Activated CD8-positive, alpha-beta T cell treated with anti-CD3 and anti-CD28 coated beads, Interleukin-2, amount 10 ng/mL, durations not matched to agents 7 days and 5 days (primary cell): ENCODE measurements around the gene ZNF652. TPM values are rescaled to one million over a fixed set of nuclear protein-coding genes. Genes with fewer than 3 reads are reported as not detected.

Experiments
- ATAC-seq: fragments of 150-1000 bp; cut with Tn5 transposase; one replicate; pipeline ENCODE4 v1.10.0; 2021; ENCODE audit warnings: moderate library complexity
- CTCF ChIA-PET: fragments of 350-600 bp; sonication (Branson Sonifier 250); formaldehyde crosslinking; loops from one replicate; lab custom pipeline; 2021; ENCODE audit warnings: antibody characterized with exemption; lab: Charles Lee
- POLR2A ChIA-PET: fragments of 350-600 bp; sonication (Branson Sonifier 250); formaldehyde crosslinking; loops from one replicate; lab custom pipeline; 2021; ENCODE audit warnings: antibody characterized with exemption; lab: Charles Lee
- DNase-seq: peaks from one replicate; pipeline ENCODE4 v3.0.0-alpha.2; 2020
- H3K27ac Mint-ChIP-seq: one replicate; pipeline ENCODE4 v1.8.0; 2021; ENCODE audit warnings: mild to moderate bottlenecking, mixed read lengths
- H3K27me3 Mint-ChIP-seq: one replicate; pipeline ENCODE4 v1.8.0; 2021; ENCODE audit warnings: low read depth, mixed read lengths
- H3K36me3 Mint-ChIP-seq: one replicate; pipeline ENCODE4 v1.8.0; 2021; ENCODE audit warnings: low read depth, mixed read lengths
- H3K4me1 Mint-ChIP-seq: one replicate; pipeline ENCODE4 v1.8.0; 2021; ENCODE audit warnings: low read depth, mixed read lengths
- H3K4me3 Mint-ChIP-seq: one replicate; pipeline ENCODE4 v1.8.0; 2021; ENCODE audit warnings: mild to moderate bottlenecking, mixed read lengths
- H3K9me3 Mint-ChIP-seq: one replicate; pipeline ENCODE4 v1.8.0; 2022; ENCODE audit warnings: mixed read lengths; ENCODE audit not compliant: insufficient read depth
- total RNA-seq, 2 experiments: library from RNA; stranded (reverse); gene quantifications; one replicate each; pipeline ENCODE4 v1.2.3, GENCODE V29; 2021

Gene ZNF652
- 10 to 100 TPM; 27.3 to 27.9 TPM for total RNA-seq

DNA sequence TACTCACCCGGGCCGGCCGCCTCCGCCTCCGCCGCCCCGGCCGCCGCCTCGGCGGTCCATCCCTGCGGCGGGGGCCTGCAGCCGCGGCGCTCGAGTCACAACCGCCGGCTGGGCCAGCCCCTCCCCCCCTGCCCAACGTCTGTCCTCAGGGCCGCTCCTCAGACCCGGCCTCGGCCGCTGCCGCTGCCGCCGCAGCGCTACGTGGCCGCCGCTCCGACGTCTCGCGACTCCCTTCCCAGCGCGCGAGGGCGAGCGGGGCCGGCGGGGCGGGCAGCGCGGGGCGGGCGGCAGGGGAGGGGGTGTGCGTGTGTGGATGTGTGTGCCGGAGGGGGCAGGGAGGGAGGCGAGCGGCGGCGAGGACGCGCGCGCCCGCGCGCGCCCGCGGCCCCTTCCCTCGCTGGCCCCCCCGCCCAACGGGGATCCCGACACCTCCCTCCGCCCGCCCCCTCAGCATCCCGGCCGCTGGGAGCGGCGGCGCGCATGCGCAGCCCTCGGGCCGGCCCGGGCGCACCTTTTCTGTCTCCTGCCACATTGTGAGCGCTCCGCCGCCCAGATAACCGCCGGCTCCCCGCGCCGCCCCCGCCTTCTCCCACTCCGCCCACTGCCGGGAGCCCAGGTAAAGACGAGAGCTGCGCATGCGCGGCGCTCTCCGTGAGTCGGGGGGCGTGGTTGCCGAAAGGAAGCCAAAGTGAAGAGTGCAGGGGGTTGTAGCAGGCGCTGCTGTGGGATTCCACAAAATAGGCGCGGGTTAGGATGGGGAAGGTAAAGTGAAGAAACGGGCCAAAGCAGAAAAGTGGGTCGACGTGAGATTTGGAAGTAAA lies at the start of gene ZNF652:
TSS of gene ZNF652 (minus strand) at position 349 of the 821 bp plus-strand sequence. CDS start 44,525 bp downstream, outside the sequence.
- Mint-ChIP-seq H3K36me3 (peaks cover 13% of the 10 kb centered on the region), H3K27me3 (no peaks in the 10 kb centered on the region), H3K4me1 (peaks cover 54% of the 10 kb centered on the region), H3K4me3 (peak within 1 kb of the TSS; percentile 90), H3K27ac (peak within 1 kb of the TSS; percentile 95), H3K9me3 (no peaks in the 10 kb centered on the region)
- peak; percentile 72 for ATAC-seq
- ChIA-PET CTCF (interaction anchor here (0.8 to 5.1 kb wide), 10 partner anchors 15 to 182 kb away, joined by 3 to 62 read pairs (median 4); no protein-coding TSS in a partner anchor), POLR2A (interaction anchor here (0.6 to 4.2 kb wide), 10 partner anchors 15 to 454 kb away, joined by 3 to 40 read pairs (median 4); partner anchors contain the start of genes PHB1 and UBE2Z)
- DNase-seq, result peak; percentile 97

DNA sequence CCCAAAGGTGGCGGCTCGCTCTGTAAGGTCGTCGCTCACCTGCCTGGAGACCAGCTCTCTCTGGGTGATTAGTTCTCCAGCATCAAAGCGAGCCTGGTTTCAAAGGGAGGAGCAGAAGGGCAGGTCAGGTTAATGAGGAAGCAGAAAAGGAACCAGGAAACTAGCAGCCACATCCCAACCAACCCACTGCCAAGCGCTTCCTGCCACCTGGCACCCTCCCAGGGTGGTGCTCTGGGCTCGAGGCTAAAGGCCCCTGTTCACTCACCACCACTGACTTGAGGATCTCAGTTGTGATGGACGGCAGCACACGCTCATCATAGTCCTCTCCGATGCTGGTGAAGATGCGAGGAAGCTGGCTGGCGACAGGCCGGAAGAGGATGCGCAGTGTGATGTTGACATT lies 47.0 kb upstream of the ZNF652 start:
- Mint-ChIP-seq H3K4me1 (peaks cover 54% of the 10 kb centered on the region), H3K27me3 (no peaks in the 10 kb centered on the region), H3K9me3 (no peaks in the 10 kb centered on the region), H3K36me3 (peaks cover 75% of the 10 kb centered on the region), H3K27ac (no peak overlapping the region), H3K4me3 (no peak overlapping the region)
- ChIA-PET POLR2A (no interaction called here), CTCF (interaction anchor here (0.9 to 6.5 kb wide), 15 partner anchors 10 to 517 kb away, joined by 3 to 103 read pairs (median 4); partner anchors contain the start of gene ATP5MC1)
- DNase-seq (no peak), ATAC-seq (no peak)

DNA sequence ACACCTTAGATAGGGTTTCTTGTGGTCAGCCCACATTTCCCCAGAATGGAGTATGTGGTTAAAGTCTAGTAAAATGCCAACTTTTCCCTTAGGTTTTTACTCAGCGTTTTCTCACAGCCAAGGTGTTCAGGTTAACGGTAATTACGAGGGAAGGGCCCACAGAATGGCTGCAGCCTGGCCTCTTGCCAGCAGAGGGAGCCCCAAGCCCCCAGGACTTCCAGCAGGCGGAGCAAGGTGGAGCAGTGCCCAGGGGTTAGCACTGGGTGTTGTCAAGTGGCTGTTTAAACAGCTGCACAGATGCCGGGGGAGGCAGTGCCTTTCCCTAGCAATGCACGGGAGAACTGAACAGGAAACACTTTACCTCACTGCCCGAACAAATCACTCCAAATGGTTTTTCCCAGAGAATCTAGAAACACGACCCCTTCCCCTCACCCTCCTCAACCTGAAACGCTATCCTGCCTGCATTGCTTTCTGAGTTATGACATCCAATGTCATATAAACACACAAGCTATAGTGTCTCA lies 46.0 kb upstream of the ZNF652 start:
- Mint-ChIP-seq H3K27ac (peak overlapping the region; percentile 63), H3K4me3 (no peak overlapping the region)
- POLR2A ChIA-PET, result interaction anchor here (0.5 to 0.8 kb wide), 2 partner anchors 40 to 102 kb away, joined by 3 read pairs; no protein-coding TSS in a partner anchor

DNA sequence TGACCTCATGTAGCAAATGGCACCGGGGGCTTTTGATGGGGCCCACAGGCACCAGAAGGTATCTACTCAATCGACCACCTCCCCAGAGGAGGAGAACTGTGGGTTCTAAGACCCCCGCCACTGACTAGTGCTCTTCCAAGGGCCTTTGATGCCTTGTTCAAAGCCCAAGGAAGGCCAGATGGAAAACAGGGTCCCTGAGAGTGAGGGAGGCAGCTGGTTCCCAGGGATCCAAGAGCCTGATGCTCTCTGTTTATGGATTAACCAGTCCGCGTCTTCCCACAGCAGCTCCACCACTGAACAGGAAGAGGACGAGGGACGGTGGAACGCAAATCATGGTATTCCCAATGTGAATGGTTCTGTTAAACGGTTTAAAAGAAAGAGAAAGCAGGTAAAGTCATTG lies 45.0 kb upstream of the ZNF652 start:
- CTCF ChIA-PET, result interaction anchor here (0.7 to 3.7 kb wide), 27 partner anchors 8 to 302 kb away, joined by 3 to 103 read pairs (median 5); partner anchors contain the start of genes NGFR and ZNF652
- Mint-ChIP-seq H3K27me3 (no peaks in the 10 kb centered on the region), H3K36me3 (peaks cover 84% of the 10 kb centered on the region), H3K27ac (no peak overlapping the region), H3K4me3 (no peak overlapping the region), H3K4me1 (peaks cover 65% of the 10 kb centered on the region), H3K9me3 (no peaks in the 10 kb centered on the region)
- DNase-seq (no peak), ATAC-seq (no peak)
- POLR2A ChIA-PET, result no interaction called here

More for the DNA sequence above, 46.0 kb upstream of the ZNF652 start:
- peak; percentile 95 for ATAC-seq
- peak; percentile 90 for DNase-seq
- Mint-ChIP-seq H3K36me3 (peaks cover 84% of the 10 kb centered on the region), H3K27me3 (no peaks in the 10 kb centered on the region), H3K4me1 (peaks cover 57% of the 10 kb centered on the region), H3K9me3 (no peaks in the 10 kb centered on the region)
- CTCF ChIA-PET, result interaction anchor here (0.7 to 3.7 kb wide), 39 partner anchors 8 to 516 kb away, joined by 3 to 103 read pairs (median 4); partner anchors contain the start of genes ATP5MC1, NGFR and ZNF652

DNA sequence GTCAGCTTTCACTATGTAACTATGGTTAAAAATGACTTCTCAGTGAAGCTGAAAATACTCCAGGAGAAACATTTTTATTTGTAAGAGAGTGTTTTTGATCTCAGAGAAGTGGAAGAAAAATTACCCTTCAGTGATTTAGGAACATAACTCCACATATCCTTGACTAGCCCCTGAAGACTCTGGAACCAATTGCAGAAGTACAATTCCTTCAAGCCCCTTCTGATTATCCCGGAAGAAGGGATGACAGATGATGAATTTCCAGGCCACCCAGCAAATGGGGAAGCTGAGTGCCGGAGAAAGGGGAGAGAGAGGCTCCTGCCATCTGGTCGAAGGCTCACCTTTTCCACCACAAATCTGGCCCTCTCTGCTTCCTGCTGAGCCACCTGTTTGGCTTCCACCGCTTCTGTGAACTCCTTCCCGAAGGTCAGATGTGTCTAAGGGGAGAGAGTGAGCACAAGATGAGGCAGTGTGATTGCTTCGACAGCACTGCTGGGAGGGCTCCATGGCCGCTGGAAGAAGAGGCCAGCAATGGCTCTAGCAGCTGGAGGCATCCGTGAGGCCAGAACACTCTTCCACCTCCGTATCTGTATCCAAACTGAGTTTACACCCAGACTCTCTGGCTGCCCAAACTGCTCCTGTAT lies 44.5 kb upstream of the ZNF652 start:
- H3K4me3 Mint-ChIP-seq, result no peak overlapping the region
- H3K36me3 Mint-ChIP-seq, result peaks cover 79% of the 10 kb centered on the region
- ATAC-seq, result no peak
- H3K9me3 Mint-ChIP-seq, result no peaks in the 10 kb centered on the region
- CTCF ChIA-PET, result interaction anchor here (0.8 to 3.7 kb wide), 14 partner anchors 8 to 303 kb away, joined by 3 to 103 read pairs (median 5); partner anchors contain the start of gene PHB1
- DNase-seq, result no peak
- H3K27me3 Mint-ChIP-seq, result no peaks in the 10 kb centered on the region
- no peak overlapping the region for H3K27ac Mint-ChIP-seq
- POLR2A ChIA-PET, result no interaction called here
- peaks cover 65% of the 10 kb centered on the region for H3K4me1 Mint-ChIP-seq

DNA sequence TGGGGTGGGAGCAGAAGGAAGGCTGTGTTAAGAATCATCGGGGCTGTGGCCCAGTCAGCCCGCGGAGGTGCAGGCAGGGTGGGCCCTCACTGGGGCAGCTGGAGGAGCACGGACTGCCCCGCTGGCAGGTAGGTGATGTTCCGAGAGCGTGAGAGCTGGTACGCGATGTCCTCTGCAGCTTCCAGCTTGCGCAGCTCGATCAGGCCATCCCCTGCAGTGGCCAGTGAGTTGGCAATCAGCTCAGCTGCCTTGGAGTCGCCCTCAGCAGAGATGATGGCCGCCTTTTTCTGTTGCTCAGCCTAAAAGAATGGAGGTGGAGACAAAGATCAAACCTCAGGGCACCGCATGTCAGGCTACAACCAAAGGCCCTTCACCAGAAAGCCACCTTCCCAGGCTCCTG lies 42.9 kb upstream of the ZNF652 start:
- Mint-ChIP-seq H3K27ac (peak overlapping the region; percentile 90), H3K27me3 (no peaks in the 10 kb centered on the region), H3K4me1 (peaks cover 63% of the 10 kb centered on the region), H3K36me3 (peaks cover 69% of the 10 kb centered on the region), H3K4me3 (no peak overlapping the region), H3K9me3 (no peaks in the 10 kb centered on the region)
- ChIA-PET POLR2A (no interaction called here), CTCF (interaction anchor here (1.2 kb wide), 1 partner anchor 11 kb away, joined by 3 read pairs; no protein-coding TSS in a partner anchor)
- DNase-seq (no peak), ATAC-seq (no peak)

DNA sequence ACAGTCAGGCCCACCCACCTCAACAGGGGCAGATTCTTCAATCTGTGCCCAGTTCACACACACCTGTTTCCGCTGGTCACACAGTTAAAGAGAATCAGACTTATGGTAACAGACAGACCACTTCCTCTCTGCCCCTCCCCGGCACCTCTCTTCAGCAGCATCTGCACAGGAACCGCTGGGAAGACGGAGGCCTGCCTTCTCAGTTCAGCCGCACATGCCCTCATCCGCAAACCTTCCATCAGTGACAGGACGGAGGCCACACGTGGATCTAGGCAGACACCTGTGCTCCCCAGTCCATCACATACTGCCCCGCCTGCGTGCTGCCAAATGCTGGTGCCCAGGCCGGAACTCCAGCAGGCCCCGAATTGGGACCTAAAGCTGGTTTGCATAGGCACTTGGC lies 42.3 kb upstream of the ZNF652 start:
- ChIA-PET POLR2A (no interaction called here), CTCF (no interaction called here)
- Mint-ChIP-seq H3K9me3 (no peaks in the 10 kb centered on the region), H3K27ac (peak overlapping the region; percentile 90), H3K36me3 (peaks cover 67% of the 10 kb centered on the region), H3K4me1 (peaks cover 61% of the 10 kb centered on the region), H3K27me3 (no peaks in the 10 kb centered on the region), H3K4me3 (peak overlapping the region; percentile 6)
- DNase-seq (peak; percentile 73), ATAC-seq (peak; percentile 57)

DNA sequence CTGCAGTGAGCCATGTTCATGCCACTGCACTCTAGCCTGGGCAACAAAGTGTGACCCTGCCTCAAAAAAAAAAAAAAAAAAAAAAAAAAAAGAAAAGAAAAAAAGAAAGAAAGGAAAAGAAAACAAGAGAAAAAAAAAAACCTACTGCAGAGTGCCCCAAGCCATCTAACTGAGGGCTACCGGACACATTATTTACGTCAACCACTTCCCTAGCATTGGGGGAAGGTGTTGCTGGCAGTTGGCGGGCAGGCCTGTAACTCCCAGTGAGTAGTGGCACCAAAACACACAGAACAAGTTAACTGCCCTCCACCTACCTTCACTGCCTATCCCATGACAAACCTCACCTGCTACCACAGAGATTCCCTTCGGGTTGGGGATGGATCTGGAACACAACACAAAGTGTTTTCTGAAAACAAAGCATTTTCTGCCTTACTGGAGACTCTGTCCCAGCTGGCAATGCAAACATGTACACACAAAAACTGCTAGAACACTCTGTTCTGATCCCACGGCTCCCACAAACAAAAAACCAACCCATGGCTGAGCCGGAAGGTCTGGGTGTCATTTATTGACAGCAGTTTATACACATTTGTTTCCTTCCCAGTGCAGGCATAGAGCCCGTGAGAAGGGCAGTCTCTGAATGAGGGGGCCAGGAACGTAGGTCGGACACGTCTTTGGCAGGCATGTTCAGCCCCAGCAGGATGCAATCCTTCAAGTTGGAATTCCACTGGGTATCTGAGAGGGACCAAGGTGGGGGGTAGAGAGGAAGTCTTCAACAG lies 41.7 kb upstream of the ZNF652 start:
- ChIA-PET CTCF (no interaction called here), POLR2A (no interaction called here)
- H3K4me3 Mint-ChIP-seq, result peak overlapping the region; percentile 29
- no peaks in the 10 kb centered on the region for H3K9me3 Mint-ChIP-seq
- H3K27ac Mint-ChIP-seq, result peak overlapping the region; percentile 90
- H3K27me3 Mint-ChIP-seq, result no peaks in the 10 kb centered on the region
- peaks cover 61% of the 10 kb centered on the region for H3K36me3 Mint-ChIP-seq
- DNase-seq (no peak), ATAC-seq (peak; percentile 8)
- peaks cover 54% of the 10 kb centered on the region for H3K4me1 Mint-ChIP-seq

DNA sequence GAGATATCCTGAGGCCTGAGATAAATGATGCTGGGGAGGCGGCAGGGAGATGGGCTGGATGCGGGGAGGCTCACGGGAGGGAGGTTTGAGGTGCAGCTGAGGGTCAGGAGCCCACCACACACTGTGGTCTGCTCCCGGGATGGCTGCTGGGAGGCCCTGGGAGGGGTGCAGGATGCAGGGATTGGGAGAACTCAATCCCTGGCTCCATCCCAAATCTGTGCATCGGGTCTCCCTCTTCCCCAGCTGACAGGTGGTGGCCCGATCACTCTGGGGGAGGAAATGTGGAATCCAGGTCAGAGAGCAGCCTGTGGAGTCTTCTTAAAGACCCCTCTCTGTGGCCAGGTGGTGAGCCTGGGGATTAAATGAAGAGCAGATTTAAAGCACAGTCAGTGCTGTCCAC lies 40.7 kb upstream of the ZNF652 start:
- no peak overlapping the region for H3K4me3 Mint-ChIP-seq
- H3K36me3 Mint-ChIP-seq, result peaks cover 51% of the 10 kb centered on the region
- no peaks in the 10 kb centered on the region for H3K27me3 Mint-ChIP-seq
- ChIA-PET POLR2A (no interaction called here), CTCF (no interaction called here)
- DNase-seq (no peak), ATAC-seq (no peak)
- no peaks in the 10 kb centered on the region for H3K9me3 Mint-ChIP-seq
- H3K4me1 Mint-ChIP-seq, result peaks cover 48% of the 10 kb centered on the region
- H3K27ac Mint-ChIP-seq, result peak overlapping the region; percentile 66

DNA sequence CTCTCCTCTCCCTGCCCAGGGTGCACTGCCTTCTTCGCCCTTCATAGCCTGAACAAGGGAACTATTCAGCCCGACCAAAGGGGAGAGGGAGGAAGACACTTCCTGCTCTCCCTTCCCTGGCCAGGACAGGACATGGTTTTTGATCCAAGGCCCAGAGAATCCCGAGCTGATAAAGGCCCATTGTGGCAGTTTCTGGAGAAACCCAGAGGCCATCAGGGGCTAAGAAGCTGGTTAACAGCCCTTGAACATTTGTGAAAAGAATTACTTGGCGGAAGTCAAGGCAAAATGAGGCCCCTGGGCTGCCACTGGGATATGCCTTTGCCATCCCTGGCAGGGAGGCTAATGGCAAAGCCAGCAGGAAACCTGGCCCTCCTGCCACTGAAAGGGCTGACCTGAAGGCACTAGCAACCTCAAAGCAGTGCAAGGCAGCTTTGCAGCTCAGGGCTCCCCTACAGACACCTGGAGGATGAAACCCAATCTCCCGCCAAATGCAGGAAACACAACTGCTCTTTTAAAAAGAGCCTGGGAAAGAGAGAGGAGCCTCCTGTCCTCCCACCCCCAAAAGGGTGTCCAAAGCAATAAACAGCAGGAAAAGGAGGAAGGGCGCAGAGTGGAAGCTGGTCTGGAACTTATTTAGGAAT lies 40.0 kb upstream of the ZNF652 start:
- H3K27me3 Mint-ChIP-seq, result no peaks in the 10 kb centered on the region

More for the DNA sequence above, 40.0 kb upstream of the ZNF652 start:
- POLR2A ChIA-PET, result no interaction called here
- Mint-ChIP-seq H3K4me1 (peaks cover 48% of the 10 kb centered on the region), H3K4me3 (no peak overlapping the region), H3K36me3 (peaks cover 46% of the 10 kb centered on the region), H3K9me3 (no peaks in the 10 kb centered on the region), H3K27ac (peak overlapping the region; percentile 39)
- DNase-seq (no peak), ATAC-seq (no peak)
- CTCF ChIA-PET, result interaction anchor here (0.8 kb wide), 1 partner anchor 34 kb away, joined by 3 read pairs; no protein-coding TSS in a partner anchor
